Muscle layer of colon (tissue), 2 donors: Measurements from ENCODE around the gene ERC1.
A peak's percentile ranks its signal among the peaks of the same experiment; 100 is the strongest.

Experiments
- H3K27ac ChIP-seq: one replicate; pipeline ENCODE4 v1.7.0; 2013; ENCODE audit warnings: low read depth, mild to moderate bottlenecking, low read length, moderate library complexity
- H3K27me3 ChIP-seq, 2 donors: one replicate each; pipeline ENCODE4 v1.7.0; 2013; ENCODE audit warnings: low read length in 2 of 2, mild to moderate bottlenecking in 2 of 2; ENCODE audit not compliant: insufficient read depth in 2 of 2, control insufficient read depth in 1 of 2
- H3K36me3 ChIP-seq: one replicate; pipeline ENCODE4 v1.7.0; 2013; ENCODE audit warnings: mild to moderate bottlenecking, low read length; ENCODE audit not compliant: insufficient read depth
- H3K4me1 ChIP-seq: one replicate; pipeline ENCODE4 v1.7.0; 2013; ENCODE audit warnings: mild to moderate bottlenecking, low read length; ENCODE audit not compliant: insufficient read depth
- H3K4me3 ChIP-seq, 2 donors: one replicate each; pipeline ENCODE4 v1.7.0; 2013; ENCODE audit warnings: low read length in 2 of 2, low read depth in 1 of 2, mild to moderate bottlenecking in 1 of 2, moderate library complexity in 1 of 2
- H3K9ac ChIP-seq: one replicate; pipeline ENCODE4 v1.7.0; 2013; ENCODE audit warnings: low read length
- H3K9me3 ChIP-seq: one replicate; pipeline ENCODE4 v1.7.0; 2013; ENCODE audit warnings: mild to moderate bottlenecking, low read length
- donor health status: abdominal sarcoma.
- donor health status: Adenocarcinoma of cecum.

ERC1 gene

DNA sequence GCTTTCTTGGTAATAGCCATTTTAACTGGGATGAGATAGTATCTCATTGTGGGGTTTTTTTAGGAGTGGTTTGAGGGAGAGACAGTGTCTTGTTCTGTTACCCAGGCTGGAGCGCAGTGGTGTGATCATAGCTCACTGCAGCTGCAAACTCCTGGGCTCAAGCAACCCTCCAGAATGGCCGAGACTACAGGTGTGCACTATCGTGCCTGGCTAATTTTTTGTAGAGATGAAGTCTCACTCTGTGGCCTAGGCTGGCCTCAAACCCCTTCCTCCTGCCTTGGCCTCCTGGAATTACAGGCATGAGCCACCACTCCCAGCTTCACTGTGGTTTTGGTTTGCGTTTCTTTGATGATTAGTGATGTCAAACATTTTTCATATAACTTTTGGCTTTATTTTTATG is 293.6 kb downstream of the ERC1 start:
- H3K27me3 ChIP-seq, result no peaks in the 10 kb centered on the region
- peaks cover 43% of the 10 kb centered on the region for H3K4me1 ChIP-seq
- H3K9me3 ChIP-seq, result no peaks in the 10 kb centered on the region
- no peak overlapping the region for H3K9ac ChIP-seq
- H3K27ac ChIP-seq, result no peak overlapping the region
- H3K36me3 ChIP-seq, result no peaks in the 10 kb centered on the region
- no peak overlapping the region for H3K4me3 ChIP-seq

GRCh38 chr12:1287446-1287975 is 296.5 kb downstream of the ERC1 start:
- no peaks in the 10 kb centered on the region for H3K9me3 ChIP-seq

DNA sequence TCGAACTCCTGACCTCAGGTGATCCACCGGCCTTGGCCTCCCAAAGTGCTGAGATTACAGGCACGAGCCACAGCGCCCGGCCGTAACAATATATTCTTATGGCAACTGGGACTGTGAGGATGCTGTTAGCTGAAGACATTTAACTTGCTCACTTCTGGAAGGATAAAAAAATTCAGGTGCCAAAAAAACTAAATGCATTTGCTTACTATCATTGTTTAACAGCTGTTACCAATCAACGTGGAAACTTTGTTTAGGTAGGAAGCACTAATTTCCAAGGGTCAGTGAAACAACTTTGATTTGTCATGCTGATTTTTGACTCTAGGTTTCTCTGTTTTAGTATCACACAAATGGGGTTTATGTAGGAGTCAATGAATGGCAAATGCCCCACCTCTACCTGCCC is 297.3 kb downstream of the ERC1 start:
- no peak overlapping the region for H3K27ac ChIP-seq

More at GRCh38 chr12:1287446-1287975, 296.5 kb downstream of the ERC1 start:
- H3K4me3 ChIP-seq, result no peak overlapping the region
- H3K36me3 ChIP-seq, result peaks cover 5% of the 10 kb centered on the region
- H3K27me3 ChIP-seq, result no peaks in the 10 kb centered on the region
- H3K4me1 ChIP-seq, result peaks cover 30% of the 10 kb centered on the region
- no peak overlapping the region for H3K27ac ChIP-seq
- H3K9ac ChIP-seq, result no peak overlapping the region

GRCh38 chr12:1289371-1290155 is 298.5 kb downstream of the ERC1 start:
- Histone ChIP-seq H3K9ac (no peak overlapping the region), H3K4me3 (no peak overlapping the region), H3K27me3 (no peaks in the 10 kb centered on the region), H3K9me3 (no peaks in the 10 kb centered on the region), H3K4me1 (peaks cover 13% of the 10 kb centered on the region), H3K27ac (no peak overlapping the region), H3K36me3 (peaks cover 5% of the 10 kb centered on the region)

More for the DNA sequence above, 297.3 kb downstream of the ERC1 start:
- H3K9ac ChIP-seq, result no peak overlapping the region
- peaks cover 22% of the 10 kb centered on the region for H3K4me1 ChIP-seq
- H3K4me3 ChIP-seq, result no peak overlapping the region
- H3K36me3 ChIP-seq, result peaks cover 5% of the 10 kb centered on the region
- H3K27me3 ChIP-seq, result no peaks in the 10 kb centered on the region
- H3K9me3 ChIP-seq, result no peaks in the 10 kb centered on the region

GRCh38 chr12:1290716-1291115 is 299.7 kb downstream of the ERC1 start:
- Histone ChIP-seq H3K36me3 (peaks cover 5% of the 10 kb centered on the region), H3K9ac (no peak overlapping the region), H3K27ac (no peak overlapping the region), H3K27me3 (no peaks in the 10 kb centered on the region), H3K9me3 (no peaks in the 10 kb centered on the region), H3K4me1 (peaks cover 10% of the 10 kb centered on the region), H3K4me3 (no peak overlapping the region)

DNA sequence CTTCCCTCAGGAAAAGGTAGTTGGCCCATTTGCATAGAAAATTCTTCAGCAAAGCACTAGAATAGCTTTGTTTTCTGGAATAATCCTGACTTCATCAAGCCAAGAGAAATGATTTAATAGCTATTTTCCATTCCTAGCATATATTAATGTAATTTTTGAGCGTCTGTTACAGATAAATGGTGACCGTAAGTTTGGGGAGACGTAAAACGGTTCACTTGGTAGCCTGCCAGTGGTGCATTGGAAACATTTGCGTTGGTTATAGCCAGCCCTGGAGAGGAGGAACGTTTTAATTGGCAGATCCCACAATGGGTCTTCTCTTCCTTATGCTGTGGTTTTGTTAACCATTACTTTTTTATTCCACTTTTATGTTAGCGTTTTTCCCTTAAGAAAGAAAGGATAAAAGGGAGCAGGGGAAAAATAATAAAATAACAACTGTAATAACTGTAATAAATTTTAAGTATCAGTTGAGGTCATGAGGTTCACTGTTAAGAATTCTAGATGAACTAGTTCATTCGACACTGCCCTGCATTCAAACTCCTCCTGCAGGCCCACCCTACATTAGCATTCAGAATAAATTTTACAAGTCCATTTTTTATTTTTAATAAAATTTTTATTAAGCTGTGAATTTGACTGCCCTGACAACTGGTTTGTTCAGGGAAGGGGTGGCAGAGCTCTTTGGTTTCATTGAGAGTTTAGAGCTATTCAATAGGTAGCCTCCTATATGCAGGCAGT is 300.7 kb downstream of the ERC1 start:
- Histone ChIP-seq H3K9me3 (no peaks in the 10 kb centered on the region), H3K4me3 (peak overlapping the region in 1 of 2 donors; percentile 8), H3K36me3 (peaks cover 5% of the 10 kb centered on the region), H3K27me3 (no peaks in the 10 kb centered on the region), H3K9ac (no peak overlapping the region), H3K4me1 (peaks cover 10% of the 10 kb centered on the region), H3K27ac (no peak overlapping the region)

DNA sequence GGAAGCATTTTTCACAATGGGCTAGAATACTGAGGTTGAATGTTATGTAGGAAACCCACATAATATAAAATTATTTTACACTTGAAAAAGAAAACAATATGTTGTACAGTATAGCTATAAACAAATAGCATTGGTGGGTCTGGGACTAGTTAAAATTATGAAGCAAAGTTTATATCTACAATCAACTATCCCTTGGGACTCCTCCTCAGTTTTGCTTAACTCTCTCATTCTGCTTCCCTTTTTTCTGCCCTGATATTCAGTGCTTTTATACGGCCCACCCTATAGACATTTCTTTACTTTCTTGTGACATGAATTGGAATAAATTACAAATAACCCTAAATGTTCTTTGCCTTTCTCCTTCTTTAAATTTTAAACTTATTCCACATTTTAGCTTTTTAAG is 302.9 kb downstream of the ERC1 start:
- Histone ChIP-seq H3K27me3 (no peaks in the 10 kb centered on the region), H3K4me1 (peaks cover 10% of the 10 kb centered on the region), H3K9me3 (no peaks in the 10 kb centered on the region), H3K9ac (no peak overlapping the region), H3K36me3 (peaks cover 5% of the 10 kb centered on the region), H3K27ac (no peak overlapping the region), H3K4me3 (no peak overlapping the region)

- H3K9ac ChIP-seq, result no peak overlapping the region
- no peaks in the 10 kb centered on the region for H3K4me1 ChIP-seq
- no peaks in the 10 kb centered on the region for H3K36me3 ChIP-seq
- H3K4me3 ChIP-seq, result no peak overlapping the region
- H3K27me3 ChIP-seq, result no peaks in the 10 kb centered on the region
- no peak overlapping the region for H3K27ac ChIP-seq
- no peaks in the 10 kb centered on the region for H3K9me3 ChIP-seq
Observed at GRCh38 chr12:1297206-1297605, 306.2 kb downstream of the ERC1 start.

- no peaks in the 10 kb centered on the region for H3K9me3 ChIP-seq
- H3K36me3 ChIP-seq, result no peaks in the 10 kb centered on the region
- no peaks in the 10 kb centered on the region for H3K27me3 ChIP-seq
- H3K9ac ChIP-seq, result no peak overlapping the region
- no peaks in the 10 kb centered on the region for H3K4me1 ChIP-seq
- no peak overlapping the region for H3K4me3 ChIP-seq
- H3K27ac ChIP-seq, result no peak overlapping the region
Observed at GRCh38 chr12:1297639-1298175, 306.7 kb downstream of the ERC1 start.

DNA sequence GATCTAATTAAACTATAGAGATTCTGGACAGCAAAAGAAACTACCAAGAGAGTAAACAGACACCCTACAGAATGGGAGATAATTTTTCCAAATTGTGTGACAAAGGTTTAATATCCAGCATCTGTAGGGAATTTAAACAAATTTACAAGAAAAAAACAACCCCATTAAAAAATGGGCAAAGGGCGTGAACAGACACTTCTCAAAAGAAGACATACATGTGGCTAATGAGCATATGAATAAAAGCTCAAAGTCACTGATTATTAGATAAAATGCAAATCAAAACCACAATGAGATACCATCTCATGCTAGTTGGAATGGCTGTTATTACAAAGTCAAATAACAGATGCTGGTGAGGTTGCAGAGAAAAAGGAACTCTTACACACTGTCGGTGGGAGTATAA is 309.4 kb downstream of the ERC1 start:
- Histone ChIP-seq H3K36me3 (no peaks in the 10 kb centered on the region), H3K4me1 (peaks cover 4% of the 10 kb centered on the region), H3K9me3 (no peaks in the 10 kb centered on the region), H3K4me3 (no peak overlapping the region), H3K27me3 (no peaks in the 10 kb centered on the region), H3K9ac (no peak overlapping the region), H3K27ac (no peak overlapping the region)

- H3K9ac ChIP-seq, result no peak overlapping the region
- H3K9me3 ChIP-seq, result no peaks in the 10 kb centered on the region
- peaks cover 18% of the 10 kb centered on the region for H3K4me1 ChIP-seq
- no peak overlapping the region for H3K4me3 ChIP-seq
- no peak overlapping the region for H3K27ac ChIP-seq
- no peaks in the 10 kb centered on the region for H3K36me3 ChIP-seq
- H3K27me3 ChIP-seq, result no peaks in the 10 kb centered on the region
Observed at GRCh38 chr12:1302201-1302870, 311.3 kb downstream of the ERC1 start.
